ENCODE data around the gene ABI3BP. TPM values are rescaled to one million over a fixed set of nuclear protein-coding genes. Genes with fewer than 3 reads are reported as not detected.

The ABI3BP gene
- total RNA-seq, 1 donor from 2014 or later, result 7.3 TPM

- no peak for DNase-seq (ENCODE audit: extremely low read depth, low read depth, low spot score)
Observed at GRCh38 chr3:100702082-100702979, 290.9 kb downstream of the ABI3BP start.

GRCh38 chr3:100700708-100701107 lies 292.5 kb downstream of the ABI3BP start:
- DNase-seq (ENCODE audit: extremely low read depth, low read depth, low spot score), result no peak

Data from glomerular endothelial cell (primary cell).